Measurements from ENCODE around the gene ACTN1.
A peak's percentile ranks its signal among the peaks of the same experiment; 100 is the strongest.

Gene ACTN1

DNA sequence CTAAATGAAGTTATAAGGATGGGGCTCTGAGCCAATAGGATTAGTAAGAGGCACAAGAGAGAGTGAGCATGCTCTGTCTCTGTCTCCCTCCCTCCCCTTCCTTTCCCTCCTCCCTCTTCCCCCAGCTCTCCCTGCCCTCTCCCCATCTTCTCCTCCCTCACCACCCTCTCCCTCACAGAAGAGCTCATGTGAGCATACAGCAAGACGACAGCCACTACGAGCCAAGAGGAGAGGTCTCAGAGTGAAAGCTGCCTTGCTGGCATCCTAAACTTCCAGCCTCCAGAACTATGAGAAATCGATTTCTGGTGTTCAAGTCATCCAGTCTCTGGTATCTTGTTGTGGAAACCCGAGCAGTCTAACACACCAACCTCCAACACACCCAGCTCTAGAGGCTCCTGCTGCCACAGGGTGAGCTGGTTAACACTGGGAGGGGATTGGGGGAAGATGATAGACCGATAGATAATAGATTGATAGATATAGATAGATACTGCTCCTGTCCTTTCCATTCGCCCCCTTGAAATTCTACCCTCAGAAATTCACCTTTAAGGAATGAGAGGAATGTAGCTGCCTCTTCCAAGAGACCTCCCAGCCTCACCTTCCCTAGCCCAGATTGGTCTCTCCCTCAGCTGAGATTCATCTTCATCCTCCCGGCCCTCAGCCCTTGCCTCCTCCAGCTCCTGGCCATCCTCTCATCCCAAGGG, 25.8 kb upstream of the ACTN1 start:
- Histone ChIP-seq H3K4me1 (ENCODE audit: control insufficient read depth, insufficient read depth, low read length) (peaks cover 6% of the 10 kb centered on the region; the same call in 1 of the 2 replicates), H3K9me3 (ENCODE audit: control insufficient read depth, insufficient read depth, low read depth, low read length) (no peaks in the 10 kb centered on the region), H3K36me3 (ENCODE audit: control insufficient read depth in 2 of 2, insufficient read depth in 1 of 2, low read length in 2 of 2) (no peaks in the 10 kb centered on the region), H3K4me3 (ENCODE audit: low read depth, low read length) (no peak overlapping the region), H3K27ac (ENCODE audit: extremely low read depth, low read depth, low read length) (no peak overlapping the region)
- TF ChIP-seq ZBTB7A (tag by site-specific recombination; IDR thresholded peaks at IDR 0.05; ENCODE audit: low read depth) = no peak
- TF ChIP-seq ZBTB17 (tag by site-specific recombination; IDR thresholded peaks at IDR 0.05) = peak; percentile 87
- TF ChIP-seq ZBTB20 (tag by site-specific recombination; IDR thresholded peaks at IDR 0.05) = no peak
- TF ChIP-seq, protein P1, sequence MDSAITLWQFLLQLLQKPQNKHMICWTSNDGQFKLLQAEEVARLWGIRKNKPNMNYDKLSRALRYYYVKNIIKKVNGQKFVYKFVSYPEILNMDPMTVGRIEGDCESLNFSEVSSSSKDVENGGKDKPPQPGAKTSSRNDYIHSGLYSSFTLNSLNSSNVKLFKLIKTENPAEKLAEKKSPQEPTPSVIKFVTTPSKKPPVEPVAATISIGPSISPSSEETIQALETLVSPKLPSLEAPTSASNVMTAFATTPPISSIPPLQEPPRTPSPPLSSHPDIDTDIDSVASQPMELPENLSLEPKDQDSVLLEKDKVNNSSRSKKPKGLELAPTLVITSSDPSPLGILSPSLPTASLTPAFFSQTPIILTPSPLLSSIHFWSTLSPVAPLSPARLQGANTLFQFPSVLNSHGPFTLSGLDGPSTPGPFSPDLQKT (IDR thresholded peaks at IDR 0.05; ENCODE audit: borderline replicate concordance, low read depth, low read length) = no peak
- peak; percentile 68 for TF ChIP-seq PRDM10 (tag by site-specific recombination; IDR thresholded peaks at IDR 0.05)
- no peak for TF ChIP-seq ZNF202 (tag by site-specific recombination; IDR thresholded peaks at IDR 0.05; ENCODE audit: borderline replicate concordance)
- peak; percentile 86 for TF ChIP-seq ZNF398 (tag by site-specific recombination; IDR thresholded peaks at IDR 0.05)
- no peak for TF ChIP-seq ZSCAN23 (tag by site-specific recombination; IDR thresholded peaks at IDR 0.05)
- TF ChIP-seq, protein P2, sequence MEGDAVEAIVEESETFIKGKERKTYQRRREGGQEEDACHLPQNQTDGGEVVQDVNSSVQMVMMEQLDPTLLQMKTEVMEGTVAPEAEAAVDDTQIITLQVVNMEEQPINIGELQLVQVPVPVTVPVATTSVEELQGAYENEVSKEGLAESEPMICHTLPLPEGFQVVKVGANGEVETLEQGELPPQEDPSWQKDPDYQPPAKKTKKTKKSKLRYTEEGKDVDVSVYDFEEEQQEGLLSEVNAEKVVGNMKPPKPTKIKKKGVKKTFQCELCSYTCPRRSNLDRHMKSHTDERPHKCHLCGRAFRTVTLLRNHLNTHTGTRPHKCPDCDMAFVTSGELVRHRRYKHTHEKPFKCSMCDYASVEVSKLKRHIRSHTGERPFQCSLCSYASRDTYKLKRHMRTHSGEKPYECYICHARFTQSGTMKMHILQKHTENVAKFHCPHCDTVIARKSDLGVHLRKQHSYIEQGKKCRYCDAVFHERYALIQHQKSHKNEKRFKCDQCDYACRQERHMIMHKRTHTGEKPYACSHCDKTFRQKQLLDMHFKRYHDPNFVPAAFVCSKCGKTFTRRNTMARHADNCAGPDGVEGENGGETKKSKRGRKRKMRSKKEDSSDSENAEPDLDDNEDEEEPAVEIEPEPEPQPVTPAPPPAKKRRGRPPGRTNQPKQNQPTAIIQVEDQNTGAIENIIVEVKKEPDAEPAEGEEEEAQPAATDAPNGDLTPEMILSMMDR (tag by site-specific recombination; IDR thresholded peaks at IDR 0.05) = no peak
- TF ChIP-seq ZNF692 (tag by site-specific recombination; IDR thresholded peaks at IDR 0.05) = no peak
- TF ChIP-seq PRDM1 (tag by site-specific recombination; IDR thresholded peaks at IDR 0.05) = no peak
- ChIA-PET CTCF (interaction anchor here (0.7 kb wide), 1 partner anchor 72 kb away, joined by 3 read pairs; no protein-coding TSS in a partner anchor), POLR2A (interaction anchor here (0.6 to 0.9 kb wide), 3 partner anchors 12 to 45 kb away, joined by 3 to 4 read pairs (median 3); no protein-coding TSS in a partner anchor)

DNA sequence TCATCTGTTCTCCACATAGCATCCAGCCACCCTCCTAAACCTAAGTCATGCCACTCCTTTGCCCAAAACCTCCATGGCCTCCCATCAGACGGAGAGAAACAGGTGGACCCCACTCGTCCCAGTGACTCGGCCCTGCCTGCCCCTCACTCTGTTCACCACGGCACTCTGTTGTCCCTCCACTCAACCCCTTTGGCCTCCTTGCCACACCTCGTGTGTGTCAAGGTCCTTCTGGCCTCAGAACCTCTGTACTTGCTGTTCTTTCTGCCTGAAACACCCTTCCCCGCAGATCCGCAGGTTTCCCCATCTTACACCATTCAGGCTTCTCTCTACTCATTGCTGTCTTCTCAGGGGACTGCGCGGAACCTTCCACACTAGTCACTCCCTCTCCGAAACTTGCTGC, 24.5 kb upstream of the ACTN1 start:
- H3K4me1 ChIP-seq (ENCODE audit: control insufficient read depth, insufficient read depth, low read length) = peaks cover 3% of the 10 kb centered on the region; the same call in 1 of the 2 replicates
- H3K4me3 ChIP-seq (ENCODE audit: low read depth, low read length) = no peak overlapping the region
- H3K27ac ChIP-seq (ENCODE audit: extremely low read depth, low read depth, low read length) = no peak overlapping the region
- no peaks in the 10 kb centered on the region for H3K36me3 ChIP-seq (ENCODE audit: control insufficient read depth in 2 of 2, insufficient read depth in 1 of 2, low read length in 2 of 2)
- POLR2A ChIA-PET = no interaction called here
- CTCF ChIA-PET = no interaction called here
- H3K9me3 ChIP-seq (ENCODE audit: control insufficient read depth, insufficient read depth, low read depth, low read length) = no peaks in the 10 kb centered on the region
- TF ChIP-seq ZNF335 (tag by site-specific recombination; conservative IDR thresholded peaks at IDR 0.05) (no peak), ZNF645 (tag by site-specific recombination; IDR thresholded peaks at IDR 0.05) (no peak), ZNF37A (tag by site-specific recombination; IDR thresholded peaks at IDR 0.05) (no peak), ZNF548 (tag by site-specific recombination; IDR thresholded peaks at IDR 0.05) (no peak), ZNF391 (tag by site-specific recombination; IDR thresholded peaks at IDR 0.05; ENCODE audit: borderline replicate concordance, low read depth) (no peak), ZSCAN16 (tag by site-specific recombination; IDR thresholded peaks at IDR 0.05) (no peak), ZNF658 (tag by site-specific recombination; IDR thresholded peaks at IDR 0.05) (no peak), MYNN (tag by site-specific recombination; IDR thresholded peaks at IDR 0.05; ENCODE audit: borderline replicate concordance) (no peak)
